Vagina (tissue), 2 donors: ENCODE results near the gene KCNC2.

ENCODE experiments used
- CTCF ChIP-seq, 3 experiments: fragments of 450-650 bp in 2 of 3; fragments of 200-600 bp in 1 of 3; sonication (generic) in 1 of 3; IDR thresholded peaks; one replicate each; pipeline ENCODE4 v1.5.1; 2017 to 2019; ENCODE audit warnings: antibody characterized with exemption in 3 of 3, mild to moderate bottlenecking in 2 of 3, moderate library complexity in 2 of 3
- POLR2A ChIP-seq, 2 donors: fragments of 450-650 bp; IDR thresholded peaks; one replicate each; pipeline ENCODE4 v1.6.1; 2017; ENCODE audit warnings: antibody characterized with exemption in 2 of 2, mild to moderate bottlenecking in 2 of 2, moderate library complexity in 2 of 2
- POLR2AphosphoS5 ChIP-seq, 2 donors: sonication (generic); formaldehyde crosslinking; IDR thresholded peaks; one replicate each; pipeline ENCODE4 v1.9.0; 2017; ENCODE audit warnings: antibody characterized with exemption in 2 of 2, mild to moderate bottlenecking in 2 of 2, low read depth in 1 of 2; ENCODE audit not compliant: insufficient read depth in 1 of 2

GRCh38 chr12:75086091-75087038 lies 123.3 kb downstream of the KCNC2 start:
- TF ChIP-seq CTCF (IDR thresholded peaks at IDR 0.05): no peak
- no peak for TF ChIP-seq POLR2A (IDR thresholded peaks at IDR 0.05)
- TF ChIP-seq POLR2AphosphoS5 (IDR thresholded peaks at IDR 0.05; ENCODE audit: insufficient read depth in 1 of 2, low read depth in 1 of 2): no peak
